MCF 10A (cell line): ENCODE data around the gene AJAP1. TPM values are rescaled to one million over a fixed set of nuclear protein-coding genes. Genes with fewer than 3 reads are reported as not detected.

Experiments used
- BruUV-seq: library from RNA; stranded (reverse); fragments of 400-500 nt; replicated peaks from 2 replicates; lab custom pipeline; 2021; lab: Mats Ljungman, UMichigan
- CTCF ChIA-PET: fragments of 300-600 bp; sonication (Branson Sonifier 250); formaldehyde crosslinking; extraction: SDS; loops from one replicate; lab custom pipeline; 2021; ENCODE audit warnings: antibody characterized with exemption, inconsistent platforms; lab: Yijun Ruan, JAX
- POLR2A ChIA-PET: fragments of 300-600, 350-650 bp; sonication (Branson Sonifier 250); formaldehyde crosslinking; extraction: SDS; loops from one replicate; lab custom pipeline; 2020; ENCODE audit warnings: antibody characterized with exemption, inconsistent platforms; lab: Yijun Ruan, JAX
- DNase-seq: peaks from one replicate; pipeline ENCODE4 v3.0.0-alpha.2; 2018; ENCODE audit not compliant: unreplicated experiment
- H3K27ac Mint-ChIP-seq: one replicate; pipeline ENCODE4 v1.8.0; 2022; ENCODE audit warnings: mild to moderate bottlenecking, low read depth, mixed read lengths; ENCODE audit not compliant: unreplicated experiment
- H3K27me3 Mint-ChIP-seq: one replicate; pipeline ENCODE4 v1.8.0; 2022; ENCODE audit warnings: mixed read lengths; ENCODE audit not compliant: insufficient read depth, unreplicated experiment
- H3K36me3 Mint-ChIP-seq: one replicate; pipeline ENCODE4 v1.8.0; 2022; ENCODE audit warnings: mild to moderate bottlenecking, moderate library complexity, mixed read lengths; ENCODE audit not compliant: insufficient read depth, unreplicated experiment
- H3K4me1 Mint-ChIP-seq: one replicate; pipeline ENCODE4 v1.8.0; 2022; ENCODE audit warnings: mixed read lengths; ENCODE audit not compliant: insufficient read depth, unreplicated experiment
- H3K4me3 Mint-ChIP-seq: one replicate; pipeline ENCODE4 v1.8.0; 2022; ENCODE audit warnings: mild to moderate bottlenecking, moderate library complexity, mixed read lengths; ENCODE audit not compliant: unreplicated experiment
- H3K9me3 Mint-ChIP-seq: one replicate; pipeline ENCODE4 v1.8.0; 2022; ENCODE audit warnings: mixed read lengths; ENCODE audit not compliant: unreplicated experiment
- CTCF ChIP-seq: fragments of 200-600 bp; IDR thresholded peaks from one replicate; pipeline ENCODE4 v1.8.0; 2022; ENCODE audit warnings: antibody characterized with exemption, mild to moderate bottlenecking; ENCODE audit not compliant: unreplicated experiment
- intact Hi-C: fragments of 100-400 bp; cut with micrococcal nuclease; formaldehyde crosslinking; loops from 2 replicates; pipeline ENCODE4 v1.14.1; 2022
- total RNA-seq: library from RNA; stranded (reverse); gene quantifications from 2 replicates; pipeline ENCODE4 v1.2.3, GENCODE V29; 2022

Gene AJAP1
- total RNA-seq, 1 experiment from 2014 or later = not detected

- ChIA-PET POLR2A (no interaction called here), CTCF (interaction anchor here (0.6 to 1.0 kb wide), 3 partner anchors 18 to 933 kb away, joined by 3 to 4 read pairs (median 4); no protein-coding TSS in a partner anchor)
- TF ChIP-seq CTCF = no peak
- Mint-ChIP-seq H3K27me3 (no peaks in the 10 kb centered on the region), H3K9me3 (peaks cover 6% of the 10 kb centered on the region), H3K4me3 (no peak overlapping the region), H3K4me1 (no peaks in the 10 kb centered on the region), H3K27ac (no peak overlapping the region), H3K36me3 (no peaks in the 10 kb centered on the region)
- no TSS peak for BruUV-seq
- DNase-seq = no peak
- intact Hi-C loops = no loop called here
Measured at GRCh38 chr1:4769516-4770280, 115.3 kb downstream of the AJAP1 start.

DNA sequence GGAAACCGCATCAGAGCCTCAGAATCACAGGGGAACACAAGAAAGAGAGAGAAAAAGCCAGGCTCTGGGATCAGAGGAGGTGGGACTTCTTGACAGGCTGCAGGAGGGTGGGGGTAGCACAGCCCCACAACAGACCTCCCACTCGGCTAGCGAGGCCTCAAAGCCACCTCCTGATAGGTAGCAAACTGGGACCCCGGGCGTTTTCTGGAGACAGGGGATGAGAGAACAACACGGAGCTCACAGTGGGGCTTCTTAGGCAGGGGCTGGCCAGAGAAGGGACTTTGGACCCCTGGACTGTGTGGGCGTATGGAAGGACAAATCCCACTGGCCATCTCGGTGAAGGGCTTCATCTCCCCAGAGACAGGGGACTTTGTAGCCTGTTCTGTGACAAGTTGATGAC lies 116.3 kb downstream of the AJAP1 start:
- CTCF ChIA-PET = interaction anchor here (0.6 kb wide), 1 partner anchor 452 kb away, joined by 3 read pairs; no protein-coding TSS in a partner anchor
- intact Hi-C loops = no loop called here
- no peaks in the 10 kb centered on the region for H3K4me1 Mint-ChIP-seq
- H3K27me3 Mint-ChIP-seq = no peaks in the 10 kb centered on the region
- no peak for DNase-seq
- POLR2A ChIA-PET = no interaction called here
- no peak for TF ChIP-seq CTCF
- H3K4me3 Mint-ChIP-seq = no peak overlapping the region
- no TSS peak for BruUV-seq
- H3K36me3 Mint-ChIP-seq = no peaks in the 10 kb centered on the region
- no peak overlapping the region for H3K27ac Mint-ChIP-seq
- no peaks in the 10 kb centered on the region for H3K9me3 Mint-ChIP-seq

DNA sequence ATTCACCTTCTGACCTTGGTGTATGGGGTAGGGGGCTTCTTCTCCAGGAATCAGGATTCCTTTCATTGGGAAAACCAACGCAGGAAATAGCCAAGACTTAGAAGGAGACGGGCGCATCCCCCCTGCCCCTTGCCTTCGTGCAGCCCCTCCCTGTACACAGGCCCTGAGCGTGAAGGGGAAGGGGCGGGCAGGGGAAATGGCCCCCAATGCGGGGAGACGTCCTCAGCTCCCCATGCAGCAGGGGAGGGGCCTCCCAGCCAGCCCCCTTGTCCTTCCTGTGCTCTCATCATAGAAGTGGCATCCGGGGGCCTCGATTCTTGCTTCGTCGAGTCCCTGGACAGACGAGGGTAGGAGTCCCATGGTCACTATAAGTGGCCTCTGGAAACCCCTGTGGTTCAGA lies 116.9 kb downstream of the AJAP1 start:
- DNase-seq = no peak
- Mint-ChIP-seq H3K27me3 (no peaks in the 10 kb centered on the region), H3K36me3 (no peaks in the 10 kb centered on the region), H3K27ac (no peak overlapping the region), H3K4me3 (no peak overlapping the region), H3K9me3 (no peaks in the 10 kb centered on the region), H3K4me1 (no peaks in the 10 kb centered on the region)
- POLR2A ChIA-PET = no interaction called here
- no peak for TF ChIP-seq CTCF
- CTCF ChIA-PET = interaction anchor here (1.1 kb wide), 1 partner anchor 9 kb away, joined by 3 read pairs; no protein-coding TSS in a partner anchor
- no TSS peak for BruUV-seq
- intact Hi-C loops = no loop called here

- Mint-ChIP-seq H3K4me3 (no peak overlapping the region), H3K27me3 (no peaks in the 10 kb centered on the region), H3K36me3 (no peaks in the 10 kb centered on the region), H3K9me3 (peaks cover 2% of the 10 kb centered on the region), H3K4me1 (no peaks in the 10 kb centered on the region), H3K27ac (no peak overlapping the region)
- no peak for TF ChIP-seq CTCF
- CTCF ChIA-PET = interaction anchor here (1.0 to 1.1 kb wide), 2 partner anchors 10 to 54 kb away, joined by 3 to 4 read pairs; no protein-coding TSS in a partner anchor
- DNase-seq = no peak
- intact Hi-C loops = no loop called here
- POLR2A ChIA-PET = no interaction called here
- BruUV-seq = no TSS peak
Measured at GRCh38 chr1:4771721-4772120, 117.3 kb downstream of the AJAP1 start.
